ENCODE measurements around the gene FANCD2. TPM values are rescaled to one million over a fixed set of nuclear protein-coding genes. Genes with fewer than 3 reads are reported as not detected.
"Not testable (repeated sequence)": the region's sequence is repeated elsewhere in the genome, so short reads cannot be mapped to it uniquely, and the experiment has no call there.

Gene FANCD2
- total and polyA plus RNA-seq, 2 donors (not counting 1 experiment from before 2014, with no cell fraction given), result 7.1 to 9.7 TPM

- no peak for DNase-seq (ENCODE audit: low read depth in 2 of 2)
- peaks cover 23% of the 10 kb centered on the region for H3K79me2 ChIP-seq (ENCODE audit: control insufficient read depth, insufficient read depth, low read length)
- peaks cover 7% of the 10 kb centered on the region for H3K36me3 ChIP-seq (ENCODE audit: control insufficient read depth, insufficient read depth, low read length)
- H3K27me3 ChIP-seq (ENCODE audit: control insufficient read depth, insufficient read depth, low read length), result no peaks in the 10 kb centered on the region
- no peaks in the 10 kb centered on the region for H3K9me3 ChIP-seq (ENCODE audit: control insufficient read depth, insufficient read depth, low read depth, low read length)
- peak overlapping the region; percentile 86 for H3K9ac ChIP-seq (ENCODE audit: insufficient read depth, low read length)
- peak overlapping the region; percentile 92 for H3K27ac ChIP-seq (ENCODE audit: insufficient read depth, low read length)
- no peaks in the 10 kb centered on the region for H4K20me1 ChIP-seq (ENCODE audit: control insufficient read depth, extremely low read depth, insufficient read depth, low read length)
- H3K4me1 ChIP-seq (ENCODE audit: control insufficient read depth, extremely low read depth, insufficient read depth, low read length), result peaks cover 20% of the 10 kb centered on the region
- TF ChIP-seq CTCF (conservative IDR thresholded peaks at IDR 0.05 in 1 of 2, IDR thresholded peaks at IDR 0.05 in 1 of 2; ENCODE audit: low read depth in 1 of 2, low read length in 2 of 2) (no peak), EZH2 (IDR thresholded peaks at IDR 0.05; ENCODE audit: low read length, missing control alignments) (no peak)
- peak overlapping the region; percentile 88 for H2AFZ ChIP-seq (ENCODE audit: low read length)
- peak overlapping the region; percentile 83 for H3K4me2 ChIP-seq (ENCODE audit: extremely low read depth, insufficient read depth, low read length)
- peak overlapping the region; percentile 76 to 93 (median 91) for H3K4me3 ChIP-seq (replicated peaks in 1 of 4; ENCODE audit: control extremely low read depth in 1 of 4, insufficient read depth in 1 of 4, low read depth in 3 of 4, low read length in 4 of 4)
These were observed 793 bp upstream of the FANCD2 start for GRCh38 chr3:10025205-10026083.

- H3K27me3 ChIP-seq (ENCODE audit: control insufficient read depth, insufficient read depth, low read length), result no peaks in the 10 kb centered on the region
- no peaks in the 10 kb centered on the region for H4K20me1 ChIP-seq (ENCODE audit: control insufficient read depth, extremely low read depth, insufficient read depth, low read length)
- no peak overlapping the region for H3K9ac ChIP-seq (ENCODE audit: insufficient read depth, low read length)
- H3K79me2 ChIP-seq (ENCODE audit: control insufficient read depth, insufficient read depth, low read length), result no peaks in the 10 kb centered on the region
- no peaks in the 10 kb centered on the region for H3K4me1 ChIP-seq (ENCODE audit: control insufficient read depth, extremely low read depth, insufficient read depth, low read length)
- H3K27ac ChIP-seq (ENCODE audit: insufficient read depth, low read length), result no peak overlapping the region
- no peak overlapping the region for H2AFZ ChIP-seq (ENCODE audit: low read length)
- no peak overlapping the region for H3K4me3 ChIP-seq (replicated peaks in 1 of 4; ENCODE audit: control extremely low read depth in 1 of 4, insufficient read depth in 1 of 4, low read depth in 3 of 4, low read length in 4 of 4)
- no peaks in the 10 kb centered on the region for H3K9me3 ChIP-seq (ENCODE audit: control insufficient read depth, insufficient read depth, low read depth, low read length)
- H3K36me3 ChIP-seq (ENCODE audit: control insufficient read depth, insufficient read depth, low read length), result peaks cover 2% of the 10 kb centered on the region
- no peak overlapping the region for H3K4me2 ChIP-seq (ENCODE audit: extremely low read depth, insufficient read depth, low read length)
- DNase-seq (ENCODE audit: low read depth in 2 of 2), result peak in 1 of 2 donors; percentile 6
- TF ChIP-seq EZH2 (IDR thresholded peaks at IDR 0.05; ENCODE audit: low read length, missing control alignments) (no peak), CTCF (conservative IDR thresholded peaks at IDR 0.05 in 1 of 2, IDR thresholded peaks at IDR 0.05 in 1 of 2; ENCODE audit: low read depth in 1 of 2, low read length in 2 of 2) (no peak)
These were observed 14.8 kb downstream of the FANCD2 start for GRCh38 chr3:10041034-10041433.

GRCh38 chr3:10047876-10048275, 21.6 kb downstream of the FANCD2 start:
- Histone ChIP-seq H3K4me2 (ENCODE audit: extremely low read depth, insufficient read depth, low read length) (no peak overlapping the region), H4K20me1 (ENCODE audit: control insufficient read depth, extremely low read depth, insufficient read depth, low read length) (no peaks in the 10 kb centered on the region), H3K36me3 (ENCODE audit: control insufficient read depth, insufficient read depth, low read length) (no peaks in the 10 kb centered on the region), H3K27ac (ENCODE audit: insufficient read depth, low read length) (no peak overlapping the region), H3K27me3 (ENCODE audit: control insufficient read depth, insufficient read depth, low read length) (no peaks in the 10 kb centered on the region), H3K79me2 (ENCODE audit: control insufficient read depth, insufficient read depth, low read length) (no peaks in the 10 kb centered on the region), H3K9me3 (ENCODE audit: control insufficient read depth, insufficient read depth, low read depth, low read length) (no peaks in the 10 kb centered on the region), H3K9ac (ENCODE audit: insufficient read depth, low read length) (no peak overlapping the region), H3K4me1 (ENCODE audit: control insufficient read depth, extremely low read depth, insufficient read depth, low read length) (no peaks in the 10 kb centered on the region), H2AFZ (ENCODE audit: low read length) (no peak overlapping the region), H3K4me3 (replicated peaks in 1 of 4; ENCODE audit: control extremely low read depth in 1 of 4, insufficient read depth in 1 of 4, low read depth in 3 of 4, low read length in 4 of 4) (no peak overlapping the region)
- TF ChIP-seq CTCF (conservative IDR thresholded peaks at IDR 0.05 in 1 of 2, IDR thresholded peaks at IDR 0.05 in 1 of 2; ENCODE audit: low read depth in 1 of 2, low read length in 2 of 2) (no peak), EZH2 (IDR thresholded peaks at IDR 0.05; ENCODE audit: low read length, missing control alignments) (no peak)
- DNase-seq (ENCODE audit: low read depth in 2 of 2), result peak in 1 of 2 donors; percentile 5

GRCh38 chr3:10053054-10053453, 26.8 kb downstream of the FANCD2 start:
- H3K9me3 ChIP-seq (ENCODE audit: control insufficient read depth, insufficient read depth, low read depth, low read length); H3K4me1 ChIP-seq (ENCODE audit: control insufficient read depth, extremely low read depth, insufficient read depth, low read length); H3K4me3 ChIP-seq (replicated peaks in 1 of 4; ENCODE audit: control extremely low read depth in 1 of 4, insufficient read depth in 1 of 4, low read depth in 3 of 4, low read length in 4 of 4); H4K20me1 ChIP-seq (ENCODE audit: control insufficient read depth, extremely low read depth, insufficient read depth, low read length); H3K27ac ChIP-seq (ENCODE audit: insufficient read depth, low read length); H3K27me3 ChIP-seq (ENCODE audit: control insufficient read depth, insufficient read depth, low read length); H3K4me2 ChIP-seq (ENCODE audit: extremely low read depth, insufficient read depth, low read length); DNase-seq (ENCODE audit: low read depth in 2 of 2); H3K79me2 ChIP-seq (ENCODE audit: control insufficient read depth, insufficient read depth, low read length); H3K9ac ChIP-seq (ENCODE audit: insufficient read depth, low read length); H2AFZ ChIP-seq (ENCODE audit: low read length); H3K36me3 ChIP-seq (ENCODE audit: control insufficient read depth, insufficient read depth, low read length): not testable (repeated sequence)
